Measurements from ENCODE around the gene COA8. TPM values are rescaled to one million over a fixed set of nuclear protein-coding genes. Genes with fewer than 3 reads are reported as not detected.

The COA8 gene
- total and polyA plus RNA-seq, 4 donors, result 27.6 to 71.7 (median 38.8) TPM

- no peak overlapping the region for H3K27ac ChIP-seq (ENCODE audit: low read depth in 1 of 2, low read length in 2 of 2)
- 91 to 93% methylated on average over 18 of the region's 18 CpGs for WGBS, 2 donors
- H3K27me3 ChIP-seq (ENCODE audit: control insufficient read depth in 1 of 2, insufficient read depth in 2 of 2, low read length in 1 of 2), result no peaks in the 10 kb centered on the region
- H3K9me3 ChIP-seq (ENCODE audit: control insufficient read depth, low read length), result no peaks in the 10 kb centered on the region
- H3K36me3 ChIP-seq (ENCODE audit: control insufficient read depth in 1 of 2, insufficient read depth in 2 of 2, low read length in 1 of 2), result peaks cover 0 to 2% of the 10 kb centered on the region in 2 donors
- intact Hi-C loops (cut with DNase I), result no loop called here
- DNase-seq (no peak), ATAC-seq (ENCODE audit: low FRiP score) (no peak)
- no peaks in the 10 kb centered on the region for H3K4me1 ChIP-seq (ENCODE audit: control insufficient read depth in 1 of 2, insufficient read depth in 2 of 2, low read length in 2 of 2)
- no peak overlapping the region for H3K4me3 ChIP-seq (ENCODE audit: low read length in 2 of 2)
Measured at GRCh38 chr14:103574707-103575285, 12.0 kb downstream of the COA8 start.

DNA sequence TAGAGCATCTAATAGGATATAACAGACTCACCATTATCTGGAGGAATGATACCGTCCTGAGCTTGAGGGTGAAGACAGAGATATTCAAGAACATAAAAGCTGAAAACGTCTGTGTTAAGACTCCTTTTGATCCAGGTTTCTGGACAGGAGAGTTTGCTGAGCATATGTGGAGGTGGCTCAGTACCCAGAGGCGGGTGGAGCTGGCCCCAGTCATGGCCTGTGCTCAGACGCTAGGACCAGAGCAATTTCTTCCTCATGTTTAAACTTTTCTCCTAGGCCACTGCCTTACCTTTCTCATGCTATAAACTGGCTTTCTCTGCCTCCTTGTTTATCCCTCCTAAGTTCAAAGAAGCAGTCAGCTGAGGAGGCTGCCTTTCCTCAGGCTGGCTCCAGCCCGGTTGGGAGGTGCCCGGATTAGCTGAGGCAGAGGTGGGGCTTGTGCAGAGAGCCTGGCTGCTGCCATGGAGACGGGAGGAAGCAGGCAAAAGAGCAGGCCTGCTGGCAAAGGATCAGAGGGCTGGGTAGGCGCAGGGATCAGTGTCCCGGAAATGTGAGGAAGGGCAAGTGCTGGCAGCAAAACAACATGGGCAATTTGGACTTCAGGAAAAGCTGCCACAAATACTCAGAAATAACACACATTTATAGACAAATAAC is 13.7 kb downstream of the COA8 start:
- Histone ChIP-seq H3K27ac (ENCODE audit: low read depth in 1 of 2, low read length in 2 of 2) (peak overlapping the region in 1 of 2 donors; percentile 21), H3K27me3 (ENCODE audit: control insufficient read depth in 1 of 2, insufficient read depth in 2 of 2, low read length in 1 of 2) (no peaks in the 10 kb centered on the region), H3K36me3 (ENCODE audit: control insufficient read depth in 1 of 2, insufficient read depth in 2 of 2, low read length in 1 of 2) (peaks cover 0 to 2% of the 10 kb centered on the region in 2 donors), H3K4me3 (ENCODE audit: low read length in 2 of 2) (no peak overlapping the region), H3K4me1 (ENCODE audit: control insufficient read depth in 1 of 2, insufficient read depth in 2 of 2, low read length in 2 of 2) (no peaks in the 10 kb centered on the region), H3K9me3 (ENCODE audit: control insufficient read depth, low read length) (no peaks in the 10 kb centered on the region)
- ATAC-seq (ENCODE audit: low FRiP score) (peak; percentile 92), DNase-seq (peak; percentile 94 to 96)
- WGBS, 2 donors, result 17 to 18% methylated on average over 9 of the region's 9 CpGs
- intact Hi-C loops (cut with DNase I), result no loop called here

DNA sequence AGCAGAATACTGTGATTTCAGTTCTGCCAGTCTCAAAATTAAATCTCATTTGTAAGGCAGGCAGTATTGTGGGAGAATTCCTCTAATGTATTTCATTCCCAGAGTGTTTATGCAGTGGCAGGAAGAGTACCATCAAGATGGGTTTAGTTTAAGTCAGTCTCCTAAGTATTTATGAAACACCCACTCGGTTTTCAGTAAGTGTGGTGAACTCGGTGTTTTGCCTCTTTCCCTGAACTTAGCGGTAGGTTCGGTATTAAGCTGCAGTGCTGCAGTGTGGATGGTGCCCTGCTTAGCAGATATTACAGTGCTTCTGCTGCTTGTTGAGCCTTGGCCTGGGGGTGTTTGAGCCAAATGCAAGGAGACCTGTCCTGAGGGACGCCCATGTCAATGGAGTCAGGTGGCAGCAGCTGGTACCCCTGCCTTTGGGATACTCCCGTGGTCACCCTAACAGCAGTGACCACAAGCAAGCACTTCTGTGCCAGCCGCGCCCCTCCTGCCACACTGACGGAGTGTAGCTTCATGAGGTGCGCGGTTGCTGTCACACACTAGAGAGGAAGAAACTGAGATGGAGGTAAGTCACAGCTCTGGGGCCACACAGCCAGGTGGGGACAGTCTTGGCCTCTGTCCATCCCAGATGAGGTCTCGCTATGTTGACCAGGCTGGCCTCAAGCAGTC is 15.8 kb downstream of the COA8 start:
- no peak overlapping the region for H3K27ac ChIP-seq (ENCODE audit: low read depth in 1 of 2, low read length in 2 of 2)
- WGBS, 2 donors, result 91 to 92% methylated on average over 12 of the region's 12 CpGs
- H3K4me1 ChIP-seq (ENCODE audit: control insufficient read depth in 1 of 2, insufficient read depth in 2 of 2, low read length in 2 of 2), result no peaks in the 10 kb centered on the region
- DNase-seq, result no peak
- intact Hi-C loops (cut with DNase I), result no loop called here
- H3K27me3 ChIP-seq (ENCODE audit: control insufficient read depth in 1 of 2, insufficient read depth in 2 of 2, low read length in 1 of 2), result no peaks in the 10 kb centered on the region
- no peak overlapping the region for H3K4me3 ChIP-seq (ENCODE audit: low read length in 2 of 2)
- peaks cover 0 to 2% of the 10 kb centered on the region in 2 donors for H3K36me3 ChIP-seq (ENCODE audit: control insufficient read depth in 1 of 2, insufficient read depth in 2 of 2, low read length in 1 of 2)
- H3K9me3 ChIP-seq (ENCODE audit: control insufficient read depth, low read length), result no peaks in the 10 kb centered on the region
- no peak for ATAC-seq (ENCODE audit: low FRiP score)

DNA sequence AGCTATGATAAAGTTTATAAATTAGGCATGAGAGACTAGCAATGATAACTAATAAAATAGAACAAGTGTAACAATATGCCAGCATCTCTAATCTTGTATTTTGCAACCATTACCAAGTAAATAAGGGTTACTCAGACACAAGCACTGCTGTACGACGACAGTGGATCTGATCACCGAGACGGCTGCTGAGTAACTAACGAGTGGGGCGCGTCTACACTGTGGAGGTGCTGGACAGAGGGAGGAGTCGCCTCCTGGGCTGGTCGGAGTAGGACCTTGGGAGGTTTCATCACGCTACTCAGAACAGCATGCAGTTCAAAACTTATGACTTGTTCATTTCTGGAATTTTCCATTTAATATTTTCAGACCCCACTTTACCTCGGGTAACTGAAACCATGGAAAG is 18.4 kb downstream of the COA8 start:
- H3K36me3 ChIP-seq (ENCODE audit: control insufficient read depth in 1 of 2, insufficient read depth in 2 of 2, low read length in 1 of 2), result no peaks in the 10 kb centered on the region
- ATAC-seq (ENCODE audit: low FRiP score), result no peak
- 90 to 91% methylated on average over 11 of the region's 11 CpGs for WGBS, 2 donors

GRCh38 chr14:103581954-103582703 is 19.4 kb downstream of the COA8 start:
- Histone ChIP-seq H3K4me1 (ENCODE audit: control insufficient read depth in 1 of 2, insufficient read depth in 2 of 2, low read length in 2 of 2) (no peaks in the 10 kb centered on the region), H3K27ac (ENCODE audit: low read depth in 1 of 2, low read length in 2 of 2) (no peak overlapping the region), H3K9me3 (ENCODE audit: control insufficient read depth, low read length) (no peaks in the 10 kb centered on the region), H3K27me3 (ENCODE audit: control insufficient read depth in 1 of 2, insufficient read depth in 2 of 2, low read length in 1 of 2) (no peaks in the 10 kb centered on the region), H3K36me3 (ENCODE audit: control insufficient read depth in 1 of 2, insufficient read depth in 2 of 2, low read length in 1 of 2) (no peaks in the 10 kb centered on the region), H3K4me3 (ENCODE audit: low read length in 2 of 2) (no peak overlapping the region)
- intact Hi-C loops (cut with DNase I), result no loop called here
- ATAC-seq (ENCODE audit: low FRiP score), result no peak
- DNase-seq, result no peak
- 90 to 93% methylated on average over 26 of the region's 26 CpGs for WGBS, 2 donors

More for the DNA sequence above, 18.4 kb downstream of the COA8 start:
- intact Hi-C loops (cut with DNase I), result no loop called here
- Histone ChIP-seq H3K4me3 (ENCODE audit: low read length in 2 of 2) (no peak overlapping the region), H3K9me3 (ENCODE audit: control insufficient read depth, low read length) (no peaks in the 10 kb centered on the region), H3K27me3 (ENCODE audit: control insufficient read depth in 1 of 2, insufficient read depth in 2 of 2, low read length in 1 of 2) (no peaks in the 10 kb centered on the region), H3K27ac (ENCODE audit: low read depth in 1 of 2, low read length in 2 of 2) (no peak overlapping the region), H3K4me1 (ENCODE audit: control insufficient read depth in 1 of 2, insufficient read depth in 2 of 2, low read length in 2 of 2) (no peaks in the 10 kb centered on the region)
- no peak for DNase-seq

DNA sequence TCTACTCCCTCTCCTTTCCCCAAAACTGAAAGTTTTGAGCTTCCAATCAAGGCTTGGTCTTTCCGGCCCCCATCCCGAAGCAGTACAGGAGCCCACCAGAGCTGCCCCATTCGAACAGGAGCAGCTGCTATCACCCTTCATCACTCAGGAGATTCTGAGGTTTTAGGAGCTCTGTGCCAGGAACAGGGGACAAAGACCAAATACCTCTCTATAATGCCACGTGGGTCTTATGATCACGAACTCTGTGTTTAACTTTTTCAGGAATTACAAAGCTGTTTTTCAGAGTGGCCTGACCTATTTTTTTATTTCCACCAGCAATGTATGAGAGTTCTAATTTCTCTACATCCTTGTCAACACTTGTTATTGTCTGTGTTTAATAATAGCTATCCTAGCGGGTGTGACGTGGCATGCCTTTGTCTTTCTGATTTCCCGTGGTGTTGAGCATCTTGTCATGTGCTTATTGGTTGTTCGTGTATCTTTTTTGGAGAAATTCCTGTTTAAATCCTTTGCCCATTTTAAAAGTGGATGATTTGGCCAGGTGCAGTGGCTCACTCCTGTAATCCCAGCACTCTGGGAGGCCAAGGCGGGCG is 21.7 kb downstream of the COA8 start:
- DNase-seq (no peak), ATAC-seq (ENCODE audit: low FRiP score) (no peak)
- Histone ChIP-seq H3K9me3 (ENCODE audit: control insufficient read depth, low read length) (no peaks in the 10 kb centered on the region), H3K4me1 (ENCODE audit: control insufficient read depth in 1 of 2, insufficient read depth in 2 of 2, low read length in 2 of 2) (no peaks in the 10 kb centered on the region), H3K36me3 (ENCODE audit: control insufficient read depth in 1 of 2, insufficient read depth in 2 of 2, low read length in 1 of 2) (no peaks in the 10 kb centered on the region), H3K27me3 (ENCODE audit: control insufficient read depth in 1 of 2, insufficient read depth in 2 of 2, low read length in 1 of 2) (no peaks in the 10 kb centered on the region), H3K4me3 (ENCODE audit: low read length in 2 of 2) (no peak overlapping the region), H3K27ac (ENCODE audit: low read depth in 1 of 2, low read length in 2 of 2) (no peak overlapping the region)
- 89 to 91% methylated on average over 11 of the region's 11 CpGs for WGBS, 2 donors
- intact Hi-C loops (cut with DNase I), result no loop called here

DNA sequence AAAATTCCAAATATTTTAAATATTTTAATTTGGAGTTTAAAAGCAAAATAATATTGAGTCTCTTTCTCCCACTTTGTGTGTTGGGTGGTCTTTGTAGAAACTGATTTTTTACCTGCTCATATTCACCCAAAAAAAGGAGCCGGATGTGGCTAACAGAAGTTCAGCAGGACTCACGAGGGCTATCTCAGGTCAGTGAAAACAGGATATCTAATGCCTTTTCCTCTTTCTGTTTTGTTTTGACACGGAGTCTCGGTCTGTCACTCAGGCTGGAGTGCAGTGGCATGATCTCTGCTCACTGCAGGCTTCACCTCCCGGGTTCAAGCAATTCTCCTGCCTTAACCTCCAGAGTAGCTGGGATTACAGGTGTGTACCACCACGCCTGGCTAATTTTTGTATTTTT is 30.8 kb downstream of the COA8 start:
- H3K4me3 ChIP-seq (ENCODE audit: low read length in 2 of 2), result no peak overlapping the region
- intact Hi-C loops (cut with DNase I), result no loop called here
- no peaks in the 10 kb centered on the region for H3K9me3 ChIP-seq (ENCODE audit: control insufficient read depth, low read length)
- DNase-seq (no peak), ATAC-seq (ENCODE audit: low FRiP score) (no peak)
- no peaks in the 10 kb centered on the region for H3K36me3 ChIP-seq (ENCODE audit: control insufficient read depth in 1 of 2, insufficient read depth in 2 of 2, low read length in 1 of 2)
- no peaks in the 10 kb centered on the region for H3K4me1 ChIP-seq (ENCODE audit: control insufficient read depth in 1 of 2, insufficient read depth in 2 of 2, low read length in 2 of 2)
- 77 to 82% methylated on average over 6 of the region's 6 CpGs for WGBS, 2 donors
- no peaks in the 10 kb centered on the region for H3K27me3 ChIP-seq (ENCODE audit: control insufficient read depth in 1 of 2, insufficient read depth in 2 of 2, low read length in 1 of 2)
- H3K27ac ChIP-seq (ENCODE audit: low read depth in 1 of 2, low read length in 2 of 2), result no peak overlapping the region

- H3K4me3 ChIP-seq (ENCODE audit: low read length in 2 of 2), result no peak overlapping the region
- H3K9me3 ChIP-seq (ENCODE audit: control insufficient read depth, low read length), result no peaks in the 10 kb centered on the region
- ATAC-seq (ENCODE audit: low FRiP score) (no peak), DNase-seq (no peak)
- intact Hi-C loops (cut with DNase I), result no loop called here
- 76 to 79% methylated on average over 11 of the region's 11 CpGs for WGBS, 2 donors
- H3K27me3 ChIP-seq (ENCODE audit: control insufficient read depth in 1 of 2, insufficient read depth in 2 of 2, low read length in 1 of 2), result no peaks in the 10 kb centered on the region
- H3K4me1 ChIP-seq (ENCODE audit: control insufficient read depth in 1 of 2, insufficient read depth in 2 of 2, low read length in 2 of 2), result no peaks in the 10 kb centered on the region
- H3K36me3 ChIP-seq (ENCODE audit: control insufficient read depth in 1 of 2, insufficient read depth in 2 of 2, low read length in 1 of 2), result no peaks in the 10 kb centered on the region
- H3K27ac ChIP-seq (ENCODE audit: low read depth in 1 of 2, low read length in 2 of 2), result no peak overlapping the region
Measured at GRCh38 chr14:103594265-103594664, 31.5 kb downstream of the COA8 start.

Measured in aorta (tissue), 5 donors.